OCI-LY1 (cell line): ENCODE data around the gene IQGAP2.

Experiments used
- H2AFZ ChIP-seq: fragments of 200-600 bp; sonication (generic), shearing (Covaris generic); 2 replicates; pipeline ENCODE4 v1.6.0; 2014; ENCODE audit warnings: antibody characterized with exemption, mild to moderate bottlenecking, low read length
- H3F3A ChIP-seq: fragments of 200-600 bp; sonication (generic), shearing (Covaris generic); 2 replicates; pipeline ENCODE4 v1.6.0; 2014; ENCODE audit warnings: mild to moderate bottlenecking, antibody characterized with exemption, low read length, moderate library complexity; ENCODE audit not compliant: insufficient read depth
- H3K27ac ChIP-seq: fragments of 200-600 bp; sonication (generic); 2 replicates; pipeline ENCODE4 v1.5.1; 2014; ENCODE audit warnings: low read length, mixed run types, mild to moderate bottlenecking, low read depth; ENCODE audit not compliant: poor library complexity, severe bottlenecking
- H3K27me3 ChIP-seq: fragments of 200-600 bp; sonication (generic); 2 replicates; pipeline ENCODE4 v1.6.0; 2014; ENCODE audit warnings: antibody characterized with exemption, mild to moderate bottlenecking, low read length, moderate library complexity; ENCODE audit not compliant: insufficient read depth
- H3K36me3 ChIP-seq: fragments of 200-600 bp; sonication (generic); 2 replicates; pipeline ENCODE4 v1.6.1; 2014; ENCODE audit warnings: mild to moderate bottlenecking, antibody characterized with exemption, low read length, moderate library complexity, mixed read lengths; ENCODE audit not compliant: insufficient read depth
- H3K4me1 ChIP-seq: fragments of 200-600 bp; sonication (generic); 2 replicates; pipeline ENCODE4 v1.5.1; 2014; ENCODE audit warnings: mild to moderate bottlenecking, low read length, moderate library complexity; ENCODE audit not compliant: insufficient read depth, severe bottlenecking
- H3K4me2 ChIP-seq: fragments of 200-600 bp; sonication (generic), shearing (Covaris generic); 2 replicates; pipeline ENCODE4 v1.6.1; 2014; ENCODE audit warnings: low read length
- H3K4me3 ChIP-seq: fragments of 200-600 bp; sonication (generic); 2 replicates; pipeline ENCODE4 v1.5.1; 2014; ENCODE audit warnings: low read length, low read depth, mild to moderate bottlenecking, mixed read lengths; ENCODE audit not compliant: poor library complexity, severe bottlenecking
- H3K79me2 ChIP-seq: fragments of 200-600 bp; shearing (Covaris generic); 2 replicates; pipeline ENCODE4 v1.6.1; 2016; ENCODE audit warnings: mixed run types, low read length, mixed read lengths; ENCODE audit not compliant: insufficient read depth
- H3K9ac ChIP-seq: fragments of 200-600 bp; sonication (generic), shearing (Covaris generic); 2 replicates; pipeline ENCODE4 v1.6.1; 2014; ENCODE audit warnings: mild to moderate bottlenecking, low read length, mixed read lengths
- H3K9me2 ChIP-seq: fragments of 200-600 bp; sonication (generic), shearing (Covaris generic); 2 replicates; pipeline ENCODE4 v1.6.1; 2014; ENCODE audit warnings: low read depth, mild to moderate bottlenecking, low read length, mixed read lengths
- H3K9me3 ChIP-seq: fragments of 200-600 bp; shearing (Covaris generic); 2 replicates; pipeline ENCODE4 v1.6.1; 2014; ENCODE audit warnings: low read length, mixed read lengths
- H4K20me1 ChIP-seq: fragments of 200-600 bp; sonication (generic), shearing (Covaris generic); 2 replicates; pipeline ENCODE4 v1.6.0; 2016; ENCODE audit warnings: mild to moderate bottlenecking, low read length; ENCODE audit not compliant: insufficient read depth
- EZH2 ChIP-seq: fragments of 200-600 bp; sonication (generic), shearing (Covaris generic); IDR thresholded peaks from 2 replicates; pipeline ENCODE4 v1.8.0; 2017; ENCODE audit warnings: borderline replicate concordance, mixed run types, mild to moderate bottlenecking, antibody characterized with exemption, low read length, moderate library complexity, mixed read lengths
- TF ChIP-seq, protein P1 (sequence below): fragments of 200-600 bp; sonication (generic), shearing (Covaris generic); IDR thresholded peaks from 2 replicates; pipeline ENCODE4 v1.5.1; 2017; ENCODE audit warnings: mild to moderate bottlenecking, antibody characterized with exemption, low read length, moderate library complexity, mixed read lengths

The IQGAP2 gene

DNA sequence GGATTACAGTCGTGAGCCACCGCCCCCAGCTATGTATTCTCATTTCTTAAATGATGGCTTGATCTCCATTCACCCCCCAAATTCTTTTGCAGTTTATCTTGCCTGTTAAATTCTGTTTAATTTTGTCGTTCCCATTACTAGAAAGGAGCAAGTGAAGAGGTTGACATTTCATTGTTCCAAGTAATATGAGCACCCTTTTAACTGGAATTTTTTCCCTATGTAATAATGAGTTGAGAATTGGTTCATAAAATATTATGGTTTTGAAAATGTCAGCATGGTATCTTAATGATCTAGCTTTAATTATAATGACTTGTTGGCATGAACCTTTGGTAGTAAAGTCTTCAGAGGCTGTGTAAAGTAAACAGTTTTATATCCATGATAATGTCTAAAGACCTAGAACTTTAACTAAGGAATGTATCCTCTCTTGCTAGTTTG is 182.7 kb downstream of the IQGAP2 start:
- no peaks in the 10 kb centered on the region for H4K20me1 ChIP-seq
- no peak overlapping the region for H3K4me2 ChIP-seq
- H2AFZ ChIP-seq: no peak overlapping the region
- no peaks in the 10 kb centered on the region for H3K79me2 ChIP-seq
- peaks cover 10% of the 10 kb centered on the region for H3K4me1 ChIP-seq
- H3K9ac ChIP-seq: no peak overlapping the region
- H3F3A ChIP-seq: no peaks in the 10 kb centered on the region
- H3K4me3 ChIP-seq: no peak overlapping the region
- H3K27ac ChIP-seq: no peak overlapping the region
- no peaks in the 10 kb centered on the region for H3K27me3 ChIP-seq
- no peaks in the 10 kb centered on the region for H3K9me3 ChIP-seq
- H3K36me3 ChIP-seq: no peaks in the 10 kb centered on the region
- no peaks in the 10 kb centered on the region for H3K9me2 ChIP-seq
- TF ChIP-seq, protein P1, sequence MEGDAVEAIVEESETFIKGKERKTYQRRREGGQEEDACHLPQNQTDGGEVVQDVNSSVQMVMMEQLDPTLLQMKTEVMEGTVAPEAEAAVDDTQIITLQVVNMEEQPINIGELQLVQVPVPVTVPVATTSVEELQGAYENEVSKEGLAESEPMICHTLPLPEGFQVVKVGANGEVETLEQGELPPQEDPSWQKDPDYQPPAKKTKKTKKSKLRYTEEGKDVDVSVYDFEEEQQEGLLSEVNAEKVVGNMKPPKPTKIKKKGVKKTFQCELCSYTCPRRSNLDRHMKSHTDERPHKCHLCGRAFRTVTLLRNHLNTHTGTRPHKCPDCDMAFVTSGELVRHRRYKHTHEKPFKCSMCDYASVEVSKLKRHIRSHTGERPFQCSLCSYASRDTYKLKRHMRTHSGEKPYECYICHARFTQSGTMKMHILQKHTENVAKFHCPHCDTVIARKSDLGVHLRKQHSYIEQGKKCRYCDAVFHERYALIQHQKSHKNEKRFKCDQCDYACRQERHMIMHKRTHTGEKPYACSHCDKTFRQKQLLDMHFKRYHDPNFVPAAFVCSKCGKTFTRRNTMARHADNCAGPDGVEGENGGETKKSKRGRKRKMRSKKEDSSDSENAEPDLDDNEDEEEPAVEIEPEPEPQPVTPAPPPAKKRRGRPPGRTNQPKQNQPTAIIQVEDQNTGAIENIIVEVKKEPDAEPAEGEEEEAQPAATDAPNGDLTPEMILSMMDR: no peak
- TF ChIP-seq EZH2: no peak

DNA sequence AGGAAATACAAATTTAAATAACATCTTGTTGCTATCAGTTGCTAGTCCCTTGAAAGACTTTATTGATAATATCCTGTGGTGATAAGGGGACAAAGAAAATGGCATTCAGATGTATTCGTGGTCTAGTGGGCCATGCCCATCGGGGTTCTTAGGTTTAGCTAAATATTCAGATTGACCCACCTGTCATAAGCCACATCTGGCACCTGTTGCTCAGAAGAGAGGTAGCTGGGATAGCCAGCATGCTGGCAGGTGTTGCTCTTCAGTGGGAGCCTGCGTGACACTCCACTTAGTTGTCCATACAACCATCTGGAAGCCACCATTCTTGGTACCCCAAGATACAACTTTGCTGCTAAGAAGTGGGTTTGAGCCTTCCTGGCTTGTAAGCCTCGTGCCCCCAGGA is 183.4 kb downstream of the IQGAP2 start:
- Histone ChIP-seq H3K4me3 (no peak overlapping the region), H3K27ac (no peak overlapping the region), H3K4me2 (no peak overlapping the region), H4K20me1 (no peaks in the 10 kb centered on the region), H3K9me3 (no peaks in the 10 kb centered on the region), H3K9ac (no peak overlapping the region), H3K27me3 (no peaks in the 10 kb centered on the region), H3K36me3 (no peaks in the 10 kb centered on the region), H3F3A (no peaks in the 10 kb centered on the region), H3K9me2 (no peaks in the 10 kb centered on the region), H3K79me2 (no peaks in the 10 kb centered on the region), H3K4me1 (peaks cover 10% of the 10 kb centered on the region), H2AFZ (no peak overlapping the region)
- no peak for TF ChIP-seq EZH2
- TF ChIP-seq, protein P1: no peak

DNA sequence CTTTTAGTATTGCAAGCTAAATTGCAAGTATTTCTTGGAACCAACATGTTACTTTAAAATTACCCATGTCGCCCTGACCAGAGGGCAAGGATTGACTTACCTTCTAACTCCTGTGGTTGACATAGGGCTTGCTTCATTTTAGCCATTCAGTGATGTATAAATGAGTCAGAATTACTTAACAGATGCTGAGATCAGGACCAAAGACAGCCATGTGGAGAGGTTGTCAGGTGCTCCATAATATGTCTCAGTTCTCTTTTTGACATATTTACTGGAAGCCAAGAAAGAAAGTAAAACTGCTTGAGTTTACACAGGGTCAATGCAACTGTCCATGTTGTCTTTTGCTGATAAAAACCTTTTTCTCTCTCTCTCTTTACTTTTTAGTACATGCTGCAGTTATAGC is 186.9 kb downstream of the IQGAP2 start:
- Histone ChIP-seq H3K27ac (no peak overlapping the region), H4K20me1 (no peaks in the 10 kb centered on the region), H3K27me3 (no peaks in the 10 kb centered on the region)

More for the DNA sequence above, 186.9 kb downstream of the IQGAP2 start:
- Histone ChIP-seq H3K36me3 (no peaks in the 10 kb centered on the region), H3F3A (no peaks in the 10 kb centered on the region), H3K9me3 (no peaks in the 10 kb centered on the region), H3K4me2 (no peak overlapping the region), H2AFZ (no peak overlapping the region), H3K9ac (no peak overlapping the region), H3K9me2 (no peaks in the 10 kb centered on the region), H3K79me2 (no peaks in the 10 kb centered on the region), H3K4me3 (no peak overlapping the region), H3K4me1 (no peaks in the 10 kb centered on the region)
- TF ChIP-seq EZH2: no peak
- TF ChIP-seq, protein P1: no peak
